Prostate gland (tissue), 2 donors: ENCODE data around the gene AKAP12.
A peak's percentile ranks its signal among the peaks of the same experiment; 100 is the strongest.

Experiments
- POLR2AphosphoS5 ChIP-seq: sonication (generic); formaldehyde crosslinking; IDR thresholded peaks from one replicate; pipeline ENCODE4 v1.6.1; 2017; ENCODE audit warnings: antibody characterized with exemption
- TF ChIP-seq, protein P1 (sequence below), 4 experiments: fragments of 200-600 bp in 2 of 4; fragments of 450-650 bp in 2 of 4; sonication (generic) in 2 of 4; IDR thresholded peaks; 1 replicate in 3 of 4; 2 replicates in 1 of 4; pipeline ENCODE4 v1.5.1; 2016 to 2019; ENCODE audit warnings: antibody characterized with exemption in 4 of 4, mild to moderate bottlenecking in 2 of 4, moderate library complexity in 2 of 4

DNA sequence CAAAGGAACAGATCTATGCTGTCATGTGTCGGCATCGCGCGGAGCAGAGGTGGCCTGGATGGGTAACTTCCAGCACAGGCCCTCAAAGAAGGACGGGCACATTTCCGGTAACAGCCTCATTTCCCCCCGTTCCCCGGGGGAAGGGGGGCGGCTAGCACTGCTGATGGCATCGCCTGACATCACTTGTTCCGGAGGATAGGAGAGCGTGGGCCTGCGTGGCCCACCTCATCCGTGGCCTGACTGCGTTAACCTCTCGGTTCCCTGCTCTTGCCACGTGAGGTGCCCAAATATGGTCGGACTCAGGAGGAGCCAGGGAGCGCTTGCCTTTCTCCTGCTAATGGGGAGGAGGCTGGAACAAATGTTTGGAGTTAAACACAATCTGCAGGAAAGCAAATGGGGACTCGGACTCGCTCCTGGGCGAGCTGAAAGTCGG, at the start of gene AKAP12:
- TF ChIP-seq, protein P1, sequence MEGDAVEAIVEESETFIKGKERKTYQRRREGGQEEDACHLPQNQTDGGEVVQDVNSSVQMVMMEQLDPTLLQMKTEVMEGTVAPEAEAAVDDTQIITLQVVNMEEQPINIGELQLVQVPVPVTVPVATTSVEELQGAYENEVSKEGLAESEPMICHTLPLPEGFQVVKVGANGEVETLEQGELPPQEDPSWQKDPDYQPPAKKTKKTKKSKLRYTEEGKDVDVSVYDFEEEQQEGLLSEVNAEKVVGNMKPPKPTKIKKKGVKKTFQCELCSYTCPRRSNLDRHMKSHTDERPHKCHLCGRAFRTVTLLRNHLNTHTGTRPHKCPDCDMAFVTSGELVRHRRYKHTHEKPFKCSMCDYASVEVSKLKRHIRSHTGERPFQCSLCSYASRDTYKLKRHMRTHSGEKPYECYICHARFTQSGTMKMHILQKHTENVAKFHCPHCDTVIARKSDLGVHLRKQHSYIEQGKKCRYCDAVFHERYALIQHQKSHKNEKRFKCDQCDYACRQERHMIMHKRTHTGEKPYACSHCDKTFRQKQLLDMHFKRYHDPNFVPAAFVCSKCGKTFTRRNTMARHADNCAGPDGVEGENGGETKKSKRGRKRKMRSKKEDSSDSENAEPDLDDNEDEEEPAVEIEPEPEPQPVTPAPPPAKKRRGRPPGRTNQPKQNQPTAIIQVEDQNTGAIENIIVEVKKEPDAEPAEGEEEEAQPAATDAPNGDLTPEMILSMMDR (IDR thresholded peaks at IDR 0.05) = no peak
- peak; percentile 6 for TF ChIP-seq POLR2AphosphoS5
